Duodenal mucosa (tissue), 2 donors: ENCODE measurements around the gene GRIN2A.

Experiments
- H3K27ac ChIP-seq: one replicate; pipeline ENCODE4 v1.7.0; 2013; ENCODE audit warnings: low read depth, low read length
- H3K27me3 ChIP-seq, 2 donors: one replicate each; pipeline ENCODE4 v1.7.0; 2013; ENCODE audit warnings: low read length in 2 of 2, control low read depth in 1 of 2; ENCODE audit not compliant: insufficient read depth in 2 of 2, control insufficient read depth in 1 of 2
- H3K36me3 ChIP-seq, 2 donors: one replicate each; pipeline ENCODE4 v1.7.0; 2013; ENCODE audit warnings: low read length in 2 of 2, control low read depth in 1 of 2; ENCODE audit not compliant: insufficient read depth in 2 of 2, control insufficient read depth in 1 of 2
- H3K4me1 ChIP-seq, 2 donors: one replicate each; pipeline ENCODE4 v1.7.0; 2013; ENCODE audit warnings: low read length in 2 of 2, control low read depth in 1 of 2; ENCODE audit not compliant: insufficient read depth in 2 of 2, control insufficient read depth in 1 of 2
- H3K4me3 ChIP-seq, 2 donors: one replicate each; pipeline ENCODE4 v1.7.0; 2013; ENCODE audit warnings: low read length in 2 of 2, low read depth in 1 of 2
- H3K9ac ChIP-seq, 2 donors: one replicate each; pipeline ENCODE4 v1.7.0; 2013; ENCODE audit warnings: low read length in 2 of 2, low read depth in 1 of 2
- H3K9me3 ChIP-seq, 2 donors: one replicate each; pipeline ENCODE4 v1.7.0; 2013; ENCODE audit warnings: low read length in 2 of 2, control low read depth in 1 of 2; ENCODE audit not compliant: control insufficient read depth in 1 of 2

The GRIN2A gene

DNA sequence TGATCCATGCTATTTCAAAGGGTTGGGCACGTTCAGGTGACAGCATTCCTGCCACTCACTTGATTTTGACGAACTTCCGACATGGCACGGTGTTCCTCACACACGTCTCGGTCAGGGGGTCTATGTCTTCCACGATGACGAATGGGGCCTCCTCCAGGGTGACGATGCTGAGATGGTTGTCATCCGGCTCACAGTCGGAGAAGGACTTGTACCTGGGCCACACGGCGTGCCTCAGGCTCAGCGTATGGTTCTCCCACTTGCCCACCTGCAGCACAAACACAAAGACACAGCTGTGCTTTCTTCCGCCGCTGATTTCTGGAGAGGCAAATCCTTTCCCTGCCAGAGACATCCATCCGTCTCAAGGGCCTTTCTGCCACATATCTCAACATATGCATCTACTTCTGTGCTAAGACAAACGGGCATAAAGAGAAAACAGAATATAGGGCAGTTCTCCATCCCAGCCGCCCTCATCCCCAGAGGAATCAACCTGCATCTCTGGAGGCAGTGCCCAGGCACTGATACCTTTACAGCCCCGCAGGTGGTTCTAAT is 332.5 kb downstream of the GRIN2A start:
- no peak overlapping the region for H3K27ac ChIP-seq
- no peak overlapping the region for H3K4me3 ChIP-seq
- H3K27me3 ChIP-seq, result no peaks in the 10 kb centered on the region

DNA sequence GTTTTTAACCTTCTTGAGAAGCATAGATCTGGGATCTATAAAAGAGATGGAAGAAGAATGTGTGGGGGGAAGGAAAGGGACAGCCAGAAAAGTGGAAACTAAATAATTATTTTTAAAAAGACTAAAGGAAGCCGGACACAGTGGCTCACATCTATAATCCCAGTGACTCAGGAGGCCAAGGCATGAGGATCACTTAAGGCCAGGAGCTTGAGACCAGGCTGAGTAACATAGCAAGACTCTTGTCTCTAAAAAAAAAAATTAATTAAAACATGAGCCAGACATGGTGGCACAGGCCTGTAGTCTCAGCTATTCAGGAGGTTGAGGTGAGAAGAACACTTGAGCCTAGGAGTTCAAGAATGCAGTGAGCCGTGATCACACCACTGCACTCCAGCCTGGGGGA is 335.1 kb downstream of the GRIN2A start:
- no peaks in the 10 kb centered on the region for H3K4me1 ChIP-seq
- H3K36me3 ChIP-seq, result no peaks in the 10 kb centered on the region
- H3K9me3 ChIP-seq, result no peaks in the 10 kb centered on the region
- no peak overlapping the region for H3K27ac ChIP-seq
- no peak overlapping the region for H3K9ac ChIP-seq
- H3K4me3 ChIP-seq, result no peak overlapping the region
- H3K27me3 ChIP-seq, result no peaks in the 10 kb centered on the region

More for the DNA sequence above, 332.5 kb downstream of the GRIN2A start:
- H3K36me3 ChIP-seq, result no peaks in the 10 kb centered on the region
- no peak overlapping the region for H3K9ac ChIP-seq
- no peaks in the 10 kb centered on the region for H3K4me1 ChIP-seq
- no peaks in the 10 kb centered on the region for H3K9me3 ChIP-seq

DNA sequence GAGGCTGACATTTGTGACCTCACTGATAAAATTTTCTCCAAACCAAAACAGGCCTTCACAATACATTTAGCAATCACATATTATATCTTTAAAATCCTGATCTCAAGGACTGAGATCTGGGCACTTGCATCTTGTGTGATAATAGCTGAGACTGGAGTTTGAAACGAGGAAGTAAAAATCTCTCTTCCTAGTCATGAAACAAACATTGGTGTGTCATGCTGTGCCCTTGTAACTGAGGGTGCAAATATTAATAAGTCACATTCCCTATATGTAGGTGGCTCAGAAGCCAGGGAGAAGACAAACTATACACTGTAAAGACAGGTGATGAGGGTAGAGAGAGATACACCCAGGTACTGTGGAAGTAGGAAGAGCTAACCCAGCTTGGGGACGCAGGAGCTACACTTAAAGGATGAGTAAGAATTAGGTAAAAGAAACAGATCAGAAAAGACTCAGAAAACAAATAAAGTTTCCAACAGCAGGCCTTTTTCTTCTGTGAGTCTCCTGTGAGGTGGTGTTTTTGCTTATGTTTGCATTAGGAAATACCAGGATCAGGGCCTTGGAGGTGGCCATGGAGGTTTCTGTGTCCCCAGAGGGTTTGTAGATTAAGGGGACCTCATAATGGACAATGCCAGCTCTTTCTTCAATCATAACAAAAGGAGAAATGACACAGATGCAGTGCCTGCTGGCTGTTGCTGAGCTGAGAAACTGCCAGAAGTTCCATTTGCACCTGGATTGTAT is 335.7 kb downstream of the GRIN2A start:
- Histone ChIP-seq H3K9ac (no peak overlapping the region), H3K27ac (no peak overlapping the region), H3K9me3 (no peaks in the 10 kb centered on the region), H3K36me3 (no peaks in the 10 kb centered on the region), H3K4me3 (no peak overlapping the region), H3K27me3 (no peaks in the 10 kb centered on the region), H3K4me1 (no peaks in the 10 kb centered on the region)

DNA sequence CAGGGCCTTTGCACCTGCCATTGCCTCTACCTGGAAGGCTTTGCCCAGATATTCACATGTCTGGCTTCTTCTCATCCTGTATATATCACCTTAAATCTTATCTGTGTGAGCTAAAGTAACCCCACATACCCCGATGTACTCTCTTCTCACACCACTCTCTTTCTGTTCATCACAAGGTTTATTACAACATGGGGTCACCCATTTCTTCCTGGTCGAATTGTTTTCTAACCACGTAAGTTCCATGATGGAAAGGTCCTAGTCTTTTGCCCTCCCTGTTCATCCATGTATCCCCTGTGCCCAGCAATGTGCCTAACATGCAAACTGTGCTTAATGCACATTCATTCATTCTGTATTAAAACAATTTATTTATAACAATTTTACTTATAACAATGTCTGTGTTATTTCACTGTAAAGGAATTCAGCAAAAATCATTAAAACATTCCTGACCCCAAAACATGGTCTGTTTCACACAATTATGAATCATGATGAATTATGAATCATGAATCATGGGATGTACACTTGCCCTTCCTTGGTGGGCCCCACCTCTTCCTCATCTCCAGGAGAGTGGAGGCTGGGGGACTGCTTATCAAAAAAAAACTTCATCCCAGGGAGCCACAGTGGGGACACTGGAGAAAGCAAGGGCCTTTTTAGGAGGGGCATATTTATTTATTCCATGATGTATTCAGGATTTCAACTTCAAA is 336.4 kb downstream of the GRIN2A start:
- H3K4me3 ChIP-seq, result no peak overlapping the region
- no peaks in the 10 kb centered on the region for H3K9me3 ChIP-seq
- no peak overlapping the region for H3K27ac ChIP-seq
- H3K27me3 ChIP-seq, result no peaks in the 10 kb centered on the region
- no peaks in the 10 kb centered on the region for H3K36me3 ChIP-seq
- no peaks in the 10 kb centered on the region for H3K4me1 ChIP-seq
- H3K9ac ChIP-seq, result no peak overlapping the region

DNA sequence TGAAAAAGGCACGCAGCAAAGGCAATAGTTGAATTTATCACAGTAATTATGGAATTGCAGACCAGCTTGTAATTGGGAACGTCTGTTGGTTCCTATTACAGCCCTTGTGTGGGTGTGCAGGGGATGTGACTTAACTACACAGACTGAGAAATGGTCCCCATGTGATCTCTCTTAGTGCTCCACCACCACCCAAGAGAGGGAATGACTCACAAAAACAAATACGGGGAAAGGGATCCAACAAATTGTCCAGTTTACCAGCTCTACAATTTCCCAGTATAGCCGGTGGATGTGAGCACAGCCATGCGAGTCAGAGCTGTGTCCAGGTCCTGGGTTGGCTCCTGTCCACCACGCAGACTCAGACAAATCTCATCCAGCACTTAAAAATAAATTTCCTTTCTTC is 337.9 kb downstream of the GRIN2A start:
- Histone ChIP-seq H3K4me1 (no peaks in the 10 kb centered on the region), H3K36me3 (no peaks in the 10 kb centered on the region), H3K27me3 (no peaks in the 10 kb centered on the region), H3K4me3 (no peak overlapping the region), H3K9ac (no peak overlapping the region), H3K9me3 (no peaks in the 10 kb centered on the region), H3K27ac (no peak overlapping the region)

DNA sequence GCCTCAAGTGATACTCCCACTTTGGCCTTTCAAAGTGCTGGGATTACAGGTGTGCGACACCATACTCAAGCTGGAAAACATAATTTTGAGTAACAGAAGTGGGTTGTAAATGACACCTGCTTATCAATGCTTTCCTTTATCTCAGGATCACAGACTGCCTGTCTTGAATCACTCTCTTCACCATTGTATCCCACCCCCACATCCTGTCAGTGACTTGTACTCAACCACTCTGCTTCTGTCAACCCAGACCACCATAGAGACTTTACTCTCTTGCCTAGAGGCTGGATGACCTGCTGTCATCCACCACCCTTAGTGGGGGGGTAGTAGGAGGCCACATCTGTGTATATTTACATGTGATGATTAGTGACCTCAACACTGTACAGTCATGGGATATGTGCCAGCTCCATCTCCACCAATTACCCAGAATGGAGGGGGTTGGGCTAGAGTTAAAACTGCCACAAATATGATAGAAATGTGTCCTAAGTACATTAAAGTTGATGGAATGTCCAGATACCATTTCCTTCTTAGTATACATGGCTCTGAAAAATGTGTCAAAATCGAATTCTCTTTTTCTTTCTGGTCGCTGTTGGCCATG is 338.7 kb downstream of the GRIN2A start:
- H3K36me3 ChIP-seq, result no peaks in the 10 kb centered on the region
- H3K4me1 ChIP-seq, result no peaks in the 10 kb centered on the region
- H3K4me3 ChIP-seq, result no peak overlapping the region
- no peaks in the 10 kb centered on the region for H3K27me3 ChIP-seq
- H3K9ac ChIP-seq, result no peak overlapping the region
- H3K27ac ChIP-seq, result no peak overlapping the region
- H3K9me3 ChIP-seq, result no peaks in the 10 kb centered on the region

DNA sequence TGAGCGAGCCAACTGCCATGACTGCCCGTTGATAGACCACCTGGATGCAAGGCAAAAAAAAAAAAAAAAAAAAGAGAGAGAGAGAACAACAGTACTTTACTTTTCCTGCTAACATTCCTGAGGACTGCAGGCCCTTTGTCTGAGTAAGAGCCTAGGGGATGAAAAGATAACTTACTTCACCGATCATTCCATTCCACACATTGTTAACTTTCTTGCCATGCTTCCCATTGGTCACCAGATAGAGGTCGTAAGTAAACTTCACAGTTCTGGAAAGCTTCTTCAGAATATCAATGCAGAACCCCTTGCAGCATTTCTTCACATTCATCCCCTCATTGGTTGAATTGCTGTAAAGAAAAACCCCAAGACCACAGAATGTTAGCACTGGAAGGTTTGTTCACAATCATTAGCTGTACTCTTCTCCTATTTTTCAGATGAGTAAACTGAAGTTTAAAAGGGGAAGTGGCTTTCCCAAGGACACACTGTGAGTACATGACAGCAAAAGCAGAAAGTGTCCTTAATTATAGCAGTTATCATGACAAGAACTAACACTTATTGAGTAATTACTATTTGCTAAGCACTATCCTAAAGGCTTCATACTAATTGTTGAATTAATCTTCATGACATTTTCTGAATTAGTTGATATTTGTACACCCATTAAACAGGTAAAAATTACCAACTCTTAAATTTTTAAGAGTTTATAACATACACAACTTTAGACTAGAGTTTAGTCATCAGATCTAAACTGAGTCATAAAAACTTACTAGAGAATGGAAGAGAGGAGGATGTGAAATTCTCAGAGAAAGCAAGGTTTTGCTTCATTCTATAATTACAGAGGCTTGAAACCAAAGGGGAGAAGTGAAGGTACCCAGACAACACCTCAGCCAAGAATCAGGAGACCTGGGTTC is 341.2 kb downstream of the GRIN2A start:
- Histone ChIP-seq H3K9ac (no peak overlapping the region), H3K9me3 (no peaks in the 10 kb centered on the region), H3K4me1 (no peaks in the 10 kb centered on the region), H3K27ac (no peak overlapping the region), H3K27me3 (no peaks in the 10 kb centered on the region), H3K36me3 (no peaks in the 10 kb centered on the region), H3K4me3 (no peak overlapping the region)

DNA sequence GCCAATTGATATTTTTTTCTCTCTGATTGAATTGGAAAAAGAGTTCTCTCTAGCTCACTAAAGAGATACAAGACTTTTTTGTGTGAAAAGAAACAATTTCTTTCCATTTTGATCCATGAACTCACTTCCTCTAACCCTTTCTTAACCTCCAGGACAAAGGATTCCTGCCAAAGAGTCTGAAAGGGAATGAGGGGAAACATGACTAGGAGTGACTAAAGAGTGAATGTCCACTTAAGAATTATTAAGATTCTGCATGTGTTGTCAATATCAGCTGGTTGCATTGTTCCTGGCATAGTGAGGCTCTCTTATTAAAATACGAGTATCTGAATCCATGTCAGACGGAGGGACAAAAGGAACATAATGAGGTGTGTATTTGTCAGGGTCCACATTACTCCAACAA is 344.7 kb downstream of the GRIN2A start:
- Histone ChIP-seq H3K27me3 (no peaks in the 10 kb centered on the region), H3K36me3 (no peaks in the 10 kb centered on the region), H3K9me3 (no peaks in the 10 kb centered on the region), H3K9ac (no peak overlapping the region), H3K27ac (no peak overlapping the region), H3K4me3 (no peak overlapping the region), H3K4me1 (no peaks in the 10 kb centered on the region)

DNA sequence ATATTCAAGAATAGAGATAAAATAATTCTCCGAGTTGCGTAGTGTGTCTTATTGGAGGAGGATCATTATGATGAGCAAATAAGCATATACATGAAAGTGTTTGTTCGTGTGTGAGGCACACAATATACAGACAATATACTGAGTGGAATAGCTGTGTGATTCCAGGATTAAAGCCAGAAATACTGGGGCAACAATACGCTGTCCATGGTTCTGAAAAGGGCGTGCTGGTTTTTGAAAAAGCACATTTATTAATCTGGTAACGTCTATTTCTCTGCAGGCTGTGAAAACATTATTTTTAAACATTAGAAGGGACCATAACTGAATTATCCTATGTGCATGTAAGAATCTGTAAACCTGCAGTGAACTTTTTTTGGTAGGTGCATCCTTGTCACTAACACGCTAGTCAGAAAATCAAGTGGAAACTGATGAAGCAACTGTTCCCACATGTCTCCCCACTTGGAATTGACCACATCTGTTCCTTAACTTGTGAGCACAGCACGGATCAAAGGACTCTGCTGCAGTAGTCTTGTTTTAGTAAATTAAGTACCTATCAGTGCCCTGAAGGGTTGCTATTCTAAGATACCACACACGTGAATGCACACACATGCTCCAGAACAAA is 346.0 kb downstream of the GRIN2A start:
- H3K4me3 ChIP-seq, result no peak overlapping the region
- H3K9me3 ChIP-seq, result no peaks in the 10 kb centered on the region
- no peaks in the 10 kb centered on the region for H3K4me1 ChIP-seq
- no peaks in the 10 kb centered on the region for H3K36me3 ChIP-seq
- no peaks in the 10 kb centered on the region for H3K27me3 ChIP-seq
- H3K9ac ChIP-seq, result no peak overlapping the region
- H3K27ac ChIP-seq, result no peak overlapping the region
